ENCODE measurements around the gene FGF9. TPM values are rescaled to one million over a fixed set of nuclear protein-coding genes. Genes with fewer than 3 reads are reported as not detected.

Gene FGF9
- total RNA-seq, 4 donors from 2014 or later: not detected

- Histone ChIP-seq H3K36me3 (no peaks in the 10 kb centered on the region), H3K27me3 (peaks cover 8% of the 10 kb centered on the region), H3K4me1 (no peaks in the 10 kb centered on the region), H3K4me3 (no peak overlapping the region), H3K9me3 (no peaks in the 10 kb centered on the region), H3K27ac (no peak overlapping the region)
- TF ChIP-seq CTCF (IDR thresholded peaks at IDR 0.05) (no peak), POLR2AphosphoS5 (IDR thresholded peaks at IDR 0.05) (no peak), EP300 (IDR thresholded peaks at IDR 0.05) (no peak), POLR2A (IDR thresholded peaks at IDR 0.05) (no peak)
- no peak for DNase-seq (ENCODE audit: low spot score in 2 of 2)
- 87% methylated on average over 4 of the region's 4 CpGs for WGBS
These were observed 24.7 kb downstream of the FGF9 start for GRCh38 chr13:21695546-21695945.

GRCh38 chr13:21696865-21697448 lies 26.1 kb downstream of the FGF9 start:
- 67% methylated on average over 3 of the region's 3 CpGs for WGBS
- DNase-seq (ENCODE audit: low spot score in 2 of 2): no peak
- Histone ChIP-seq H3K36me3 (no peaks in the 10 kb centered on the region), H3K27ac (no peak overlapping the region), H3K4me1 (no peaks in the 10 kb centered on the region), H3K27me3 (no peaks in the 10 kb centered on the region), H3K9me3 (no peaks in the 10 kb centered on the region), H3K4me3 (no peak overlapping the region)
- TF ChIP-seq EP300 (IDR thresholded peaks at IDR 0.05) (no peak), CTCF (IDR thresholded peaks at IDR 0.05) (no peak), POLR2AphosphoS5 (IDR thresholded peaks at IDR 0.05) (no peak), POLR2A (IDR thresholded peaks at IDR 0.05) (no peak)

DNA sequence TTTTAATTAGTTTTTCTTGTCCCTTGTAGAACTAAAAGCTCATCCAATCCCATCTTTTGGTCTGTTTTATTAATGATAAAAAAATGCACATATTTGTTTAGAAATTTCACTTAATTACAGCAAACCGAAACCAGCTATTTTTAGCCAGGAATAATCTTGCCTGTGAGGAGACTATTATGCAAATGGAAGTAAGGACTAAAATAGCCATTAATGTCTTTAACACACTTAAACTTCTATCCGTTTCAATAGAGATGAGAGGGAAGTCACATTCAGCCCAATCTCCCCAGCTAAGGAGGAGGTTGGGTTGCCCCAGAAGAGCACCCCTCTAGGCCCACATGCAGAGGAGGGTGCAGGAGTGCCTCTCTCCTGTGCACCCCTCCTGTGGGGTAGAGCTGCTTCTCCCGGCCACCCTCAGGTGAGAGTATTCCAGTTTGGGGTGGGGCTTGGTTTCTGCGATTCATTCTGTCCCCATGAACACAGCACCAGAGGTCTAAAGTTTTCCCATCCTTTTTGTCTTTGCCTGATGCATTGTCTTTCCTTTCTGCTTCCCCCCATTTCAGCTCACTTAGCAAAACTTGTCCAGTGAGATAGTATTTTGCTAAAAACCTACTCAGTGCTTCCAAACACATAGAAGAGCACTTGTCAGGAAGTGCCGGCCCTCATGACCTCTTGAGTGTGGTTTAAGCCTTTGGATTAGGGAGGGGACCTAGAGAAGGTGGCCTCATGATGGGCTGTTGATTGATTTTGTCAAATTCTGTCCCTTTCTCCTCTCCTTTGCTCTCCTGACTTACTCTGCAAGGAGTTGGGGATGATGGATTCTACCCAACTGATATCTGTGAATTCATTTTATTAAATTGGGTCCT lies 28.2 kb downstream of the FGF9 start:
- DNase-seq (ENCODE audit: low spot score in 2 of 2): no peak
- 76% methylated on average over 5 of the region's 5 CpGs for WGBS
- Histone ChIP-seq H3K4me1 (no peaks in the 10 kb centered on the region), H3K4me3 (no peak overlapping the region), H3K36me3 (no peaks in the 10 kb centered on the region), H3K27ac (no peak overlapping the region), H3K9me3 (no peaks in the 10 kb centered on the region), H3K27me3 (peaks cover 2% of the 10 kb centered on the region)
- TF ChIP-seq POLR2AphosphoS5 (IDR thresholded peaks at IDR 0.05) (no peak), EP300 (IDR thresholded peaks at IDR 0.05) (no peak), CTCF (IDR thresholded peaks at IDR 0.05) (no peak), POLR2A (IDR thresholded peaks at IDR 0.05) (no peak)

- WGBS: 95% methylated on average over 10 of the region's 10 CpGs
- Histone ChIP-seq H3K9me3 (no peaks in the 10 kb centered on the region), H3K27me3 (peaks cover 3% of the 10 kb centered on the region), H3K27ac (no peak overlapping the region), H3K4me3 (no peak overlapping the region), H3K4me1 (no peaks in the 10 kb centered on the region), H3K36me3 (no peaks in the 10 kb centered on the region)
- no peak for TF ChIP-seq CTCF (IDR thresholded peaks at IDR 0.05)
- no peak for TF ChIP-seq EP300 (IDR thresholded peaks at IDR 0.05)
- no peak for TF ChIP-seq POLR2AphosphoS5 (IDR thresholded peaks at IDR 0.05)
- no peak for TF ChIP-seq POLR2A (IDR thresholded peaks at IDR 0.05)
- DNase-seq (ENCODE audit: low spot score in 2 of 2): no peak
These were observed 30.6 kb downstream of the FGF9 start for GRCh38 chr13:21701460-21701859.

- 81% methylated on average over 4 of the region's 4 CpGs for WGBS
- no peaks in the 10 kb centered on the region for H3K9me3 ChIP-seq
- H3K36me3 ChIP-seq: no peaks in the 10 kb centered on the region
- no peak overlapping the region for H3K4me3 ChIP-seq
- no peak overlapping the region for H3K27ac ChIP-seq
- H3K4me1 ChIP-seq: no peaks in the 10 kb centered on the region
- H3K27me3 ChIP-seq: peaks cover 12% of the 10 kb centered on the region
- TF ChIP-seq EP300 (IDR thresholded peaks at IDR 0.05): no peak
- no peak for TF ChIP-seq POLR2AphosphoS5 (IDR thresholded peaks at IDR 0.05)
- no peak for TF ChIP-seq CTCF (IDR thresholded peaks at IDR 0.05)
- no peak for TF ChIP-seq POLR2A (IDR thresholded peaks at IDR 0.05)
- DNase-seq (ENCODE audit: low spot score in 2 of 2): no peak
These were observed 33.0 kb downstream of the FGF9 start for GRCh38 chr13:21703846-21704245.

Data from suprapubic skin (tissue), 4 donors.